WI38 (cell line): ENCODE results near the gene UPF2.
A peak's percentile ranks its signal among the peaks of the same experiment; 100 is the strongest.
"Not testable (repeated sequence)": the region's sequence is repeated elsewhere in the genome, so short reads cannot be mapped to it uniquely, and the experiment has no call there.

Source experiments
- H3K4me3 ChIP-seq: 2 replicates; pipeline ENCODE4 v1.5.1; 2011; ENCODE audit warnings: low read depth, mild to moderate bottlenecking, control low read depth, low read length
- CTCF ChIP-seq: IDR thresholded peaks from 2 replicates; pipeline ENCODE4 v1.5.1; 2012; ENCODE audit warnings: low read depth, mild to moderate bottlenecking, control low read depth, low read length

The UPF2 gene

DNA sequence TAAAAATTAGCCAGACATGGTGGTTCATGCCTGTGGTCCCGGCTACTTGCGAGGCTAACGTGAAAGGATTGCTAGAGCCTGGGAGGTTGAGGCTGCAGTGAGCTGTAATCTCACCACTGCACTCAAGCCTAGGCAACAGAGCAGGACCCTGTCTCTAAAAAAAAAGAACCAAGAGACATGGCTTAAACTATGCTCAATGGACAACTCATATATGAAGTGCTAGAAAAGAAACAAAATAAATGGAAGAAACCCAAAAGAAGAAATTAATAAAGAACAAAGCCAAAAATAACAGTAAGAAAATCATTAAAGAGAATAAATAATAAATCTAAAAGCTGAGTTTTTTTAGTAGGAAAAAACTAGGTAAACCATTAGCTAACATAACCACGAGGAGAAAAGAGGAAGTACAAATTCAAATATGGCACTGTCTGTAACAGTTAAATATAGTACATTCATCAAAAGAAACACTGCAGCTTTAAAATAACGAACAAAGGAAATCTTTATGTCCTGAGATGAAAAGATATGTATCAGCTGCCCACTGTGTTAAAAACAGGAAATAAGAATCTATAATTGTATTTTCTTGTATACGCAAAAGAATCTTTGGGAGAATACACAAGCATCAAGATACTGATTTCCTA lies 48.7 kb downstream of the UPF2 start:
- H3K4me3 ChIP-seq, result no peak overlapping the region

DNA sequence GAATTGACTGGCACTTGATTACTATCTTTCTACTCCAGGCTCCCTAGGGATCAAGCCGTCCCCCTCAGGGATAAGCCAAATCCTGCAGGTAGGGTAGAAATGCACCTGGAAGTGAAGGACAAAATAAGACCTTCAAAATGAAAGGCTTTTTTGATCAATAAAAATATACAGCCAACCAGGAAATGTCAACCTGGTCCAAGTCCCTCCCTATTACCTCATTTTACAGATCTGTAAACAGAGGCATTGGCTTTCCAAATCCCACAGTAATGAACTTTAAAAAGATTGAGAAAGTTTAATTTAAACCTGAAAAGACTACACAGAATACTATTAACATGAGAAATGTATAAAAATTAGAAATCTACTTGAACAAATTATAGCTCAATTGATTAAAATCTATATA lies 53.7 kb downstream of the UPF2 start:
- no peak overlapping the region for H3K4me3 ChIP-seq
- TF ChIP-seq CTCF, result no peak

More for the DNA sequence above, 48.7 kb downstream of the UPF2 start:
- no peak for TF ChIP-seq CTCF

GRCh38 chr10:11986593-11987216 lies 55.9 kb downstream of the UPF2 start:
- H3K4me3 ChIP-seq, result no peak overlapping the region
- TF ChIP-seq CTCF, result peak; percentile 69

DNA sequence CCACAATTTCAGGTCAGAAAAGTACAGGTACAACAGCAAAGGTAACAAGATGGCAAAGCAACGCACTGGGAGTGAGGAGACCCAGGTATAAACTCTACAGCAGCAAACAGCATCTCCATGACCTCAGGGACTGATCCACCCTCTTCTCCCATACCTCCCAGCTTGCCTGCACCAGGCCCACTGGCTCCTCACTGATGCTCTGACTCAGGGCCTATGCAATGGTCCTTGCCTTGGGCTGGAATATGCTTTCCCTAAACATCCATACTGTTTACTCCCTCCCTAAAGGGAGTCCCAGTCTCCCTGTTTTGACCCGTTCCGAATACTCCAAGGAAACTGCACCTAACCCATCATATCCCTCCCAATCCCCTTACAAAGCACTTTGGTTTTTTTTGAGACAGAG lies 60.4 kb downstream of the UPF2 start:
- TF ChIP-seq CTCF, result no peak
- H3K4me3 ChIP-seq, result no peak overlapping the region

- no peak for TF ChIP-seq CTCF
These were observed 66.8 kb downstream of the UPF2 start for GRCh38 chr10:11975795-11976194.

DNA sequence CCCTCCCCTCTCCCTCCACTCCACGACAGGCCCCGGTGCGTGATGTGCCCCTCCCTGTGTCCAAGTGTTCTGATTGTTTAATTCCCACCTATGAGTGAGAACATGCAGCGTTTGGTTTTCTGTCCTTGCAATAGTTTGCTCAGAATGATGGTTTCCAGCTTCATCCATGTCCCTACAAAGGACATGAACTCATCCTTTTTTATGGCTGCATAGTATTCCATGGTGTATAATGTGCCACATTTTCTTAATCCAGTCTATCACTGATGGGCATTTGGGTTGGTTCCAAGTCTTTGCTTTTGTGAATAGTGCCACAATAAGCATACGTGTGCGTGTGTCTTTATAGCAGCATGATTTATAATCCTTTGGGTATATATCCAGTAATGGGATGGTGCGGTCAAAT lies 70.1 kb downstream of the UPF2 start:
- not testable (repeated sequence) for H3K4me3 ChIP-seq

More at GRCh38 chr10:11975795-11976194, 66.8 kb downstream of the UPF2 start:
- no peak overlapping the region for H3K4me3 ChIP-seq

- no peak for TF ChIP-seq CTCF
- no peak overlapping the region for H3K4me3 ChIP-seq
These were observed 80.4 kb downstream of the UPF2 start for GRCh38 chr10:11962176-11962575.

DNA sequence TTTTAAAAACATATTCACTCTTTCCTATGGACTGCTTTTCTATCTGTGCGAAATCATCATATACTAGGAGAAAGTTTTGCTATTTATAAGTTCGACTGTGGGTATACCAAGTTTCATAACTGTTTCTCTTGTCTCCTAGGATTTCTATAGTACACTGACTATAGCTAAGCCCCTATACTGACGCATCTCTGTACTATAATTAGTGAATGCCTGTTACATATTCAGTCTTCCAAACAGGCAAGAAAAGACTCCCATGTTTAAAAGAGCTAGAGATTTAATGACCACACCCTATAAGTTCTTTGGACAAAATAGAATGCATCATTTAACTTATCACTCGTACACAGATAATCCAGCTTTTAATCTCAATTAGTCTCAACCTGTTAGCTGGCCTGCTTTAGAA lies 80.8 kb downstream of the UPF2 start:
- H3K4me3 ChIP-seq, result no peak overlapping the region
- TF ChIP-seq CTCF, result no peak
